ENCODE measurements around the gene CEP85L.

- TF ChIP-seq CTCF (IDR thresholded peaks at IDR 0.05; ENCODE audit: insufficient read depth, low read length) (no peak), POLR2AphosphoS5 (IDR thresholded peaks at IDR 0.05; ENCODE audit: low read depth) (no peak)
These were observed 105.1 kb downstream of the CEP85L start for GRCh38 chr6:118546164-118546879.
